Measurements from ENCODE around the gene HMBS.

Gene HMBS

DNA sequence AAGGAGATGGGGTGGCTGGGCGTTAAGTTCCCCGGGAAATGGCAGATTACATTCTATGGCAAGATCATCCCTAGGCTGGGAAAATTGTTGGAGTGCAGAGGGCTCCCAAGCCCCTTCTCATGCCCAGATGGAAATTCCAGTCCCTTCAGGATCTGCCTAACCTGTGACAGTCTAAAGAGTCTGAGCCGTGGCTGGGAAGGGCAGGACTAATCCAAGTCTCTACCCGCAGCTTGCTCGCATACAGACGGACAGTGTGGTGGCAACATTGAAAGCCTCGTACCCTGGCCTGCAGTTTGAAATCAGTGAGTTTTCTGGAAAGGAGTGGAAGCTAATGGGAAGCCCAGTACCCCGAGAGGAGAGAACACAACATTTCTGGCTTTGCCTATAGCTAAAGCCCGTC lies 3.7 kb downstream of the HMBS start:
- Mint-ChIP-seq H3K9me3 (no peaks in the 10 kb centered on the region), H3K27ac (peak overlapping the region; percentile 8), H3K4me3 (no peak overlapping the region), H3K27me3 (no peaks in the 10 kb centered on the region), H3K36me3 (ENCODE audit: low read depth) (peaks cover 24% of the 10 kb centered on the region), H3K4me1 (ENCODE audit: low read depth) (peaks cover 58% of the 10 kb centered on the region)
- intact Hi-C loops (cut with micrococcal nuclease), result no loop called here

DNA sequence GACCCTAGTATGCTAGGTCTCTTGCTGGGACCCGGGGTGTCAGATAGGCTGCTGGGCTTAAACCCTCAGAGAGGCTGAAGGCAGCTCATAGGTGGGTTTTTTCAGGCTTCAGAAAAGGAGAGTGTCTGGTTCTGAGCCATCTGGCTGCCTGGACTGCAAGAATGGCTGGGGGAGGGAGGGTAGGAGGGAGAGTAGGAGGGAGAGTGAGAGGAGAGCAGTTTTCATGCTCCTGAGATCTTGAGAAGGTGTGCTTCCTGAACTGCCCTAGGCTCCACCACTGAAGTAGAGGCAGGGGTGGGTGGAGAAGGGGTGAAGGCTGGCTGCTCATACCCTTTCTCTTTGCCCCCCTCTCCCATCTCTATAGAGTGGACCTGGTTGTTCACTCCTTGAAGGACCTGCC lies 4.6 kb downstream of the HMBS start:
- Mint-ChIP-seq H3K4me1 (ENCODE audit: low read depth) (peaks cover 60% of the 10 kb centered on the region), H3K9me3 (no peaks in the 10 kb centered on the region)

DNA sequence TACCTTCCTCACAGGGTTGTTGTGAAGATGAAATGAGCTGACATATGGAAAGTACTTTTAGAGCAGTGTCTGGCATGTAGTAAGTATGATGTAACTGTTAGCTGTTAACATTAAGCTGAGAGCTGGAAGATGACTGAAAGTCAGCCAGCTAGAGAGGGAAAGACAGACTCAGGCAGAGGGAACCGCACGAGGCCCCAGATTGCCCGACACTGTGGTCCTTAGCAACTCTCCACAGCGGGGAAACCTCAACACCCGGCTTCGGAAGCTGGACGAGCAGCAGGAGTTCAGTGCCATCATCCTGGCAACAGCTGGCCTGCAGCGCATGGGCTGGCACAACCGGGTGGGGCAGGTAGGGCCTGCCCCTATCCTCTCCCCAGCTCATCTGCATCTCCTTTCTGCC lies 6.5 kb downstream of the HMBS start:
- intact Hi-C loops (cut with micrococcal nuclease), result no loop called here
- Mint-ChIP-seq H3K9me3 (no peaks in the 10 kb centered on the region), H3K36me3 (ENCODE audit: low read depth) (peaks cover 36% of the 10 kb centered on the region), H3K27me3 (no peaks in the 10 kb centered on the region), H3K4me3 (no peak overlapping the region), H3K4me1 (ENCODE audit: low read depth) (peaks cover 64% of the 10 kb centered on the region), H3K27ac (no peak overlapping the region)

More for the DNA sequence above, 4.6 kb downstream of the HMBS start:
- Mint-ChIP-seq H3K27me3 (no peaks in the 10 kb centered on the region), H3K27ac (no peak overlapping the region), H3K4me3 (no peak overlapping the region), H3K36me3 (ENCODE audit: low read depth) (peaks cover 33% of the 10 kb centered on the region)
- intact Hi-C loops (cut with micrococcal nuclease), result no loop called here

DNA sequence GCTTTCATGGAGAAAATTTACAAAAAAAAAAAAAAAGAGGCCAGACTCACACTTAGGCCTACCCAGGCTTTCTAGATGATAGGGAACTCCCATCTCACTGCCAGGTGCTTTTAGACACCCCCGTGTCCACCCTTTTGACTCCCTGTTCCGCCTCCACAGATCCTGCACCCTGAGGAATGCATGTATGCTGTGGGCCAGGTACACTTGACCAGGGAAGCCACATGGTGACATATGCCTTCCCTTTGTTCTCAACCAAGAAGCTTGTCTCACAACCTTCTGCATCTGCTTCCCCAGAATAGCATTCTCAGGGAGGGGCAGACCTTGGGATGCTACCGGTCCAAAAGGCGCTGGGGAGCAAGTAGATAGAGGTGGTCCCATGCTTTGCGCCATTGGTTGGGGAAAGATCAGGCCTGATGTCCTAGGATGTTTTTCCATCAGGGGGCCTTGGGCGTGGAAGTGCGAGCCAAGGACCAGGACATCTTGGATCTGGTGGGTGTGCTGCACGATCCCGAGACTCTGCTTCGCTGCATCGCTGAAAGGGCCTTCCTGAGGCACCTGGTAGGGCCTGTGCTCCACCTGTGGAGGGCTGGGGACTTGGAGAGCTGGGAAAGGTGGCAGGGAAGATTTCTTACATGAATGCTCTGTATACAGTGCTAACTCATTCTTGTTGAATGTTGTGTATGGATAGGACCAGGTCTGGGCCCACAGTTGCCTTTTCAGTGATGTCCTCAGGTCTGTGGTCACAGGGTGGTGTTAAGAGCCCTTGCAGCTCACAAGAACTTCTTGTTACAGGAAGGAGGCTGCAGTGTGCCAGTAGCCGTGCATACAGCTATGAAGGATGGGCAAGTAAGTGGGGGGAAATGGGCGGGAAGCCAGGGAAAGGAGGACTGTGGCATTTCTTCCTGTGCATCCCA lies 7.5 kb downstream of the HMBS start:
- intact Hi-C loops (cut with micrococcal nuclease), result no loop called here
- H3K27ac Mint-ChIP-seq, result no peak overlapping the region
- H3K36me3 Mint-ChIP-seq (ENCODE audit: low read depth), result peaks cover 45% of the 10 kb centered on the region
- no peaks in the 10 kb centered on the region for H3K27me3 Mint-ChIP-seq
- H3K9me3 Mint-ChIP-seq, result no peaks in the 10 kb centered on the region
- no peak overlapping the region for H3K4me3 Mint-ChIP-seq
- H3K4me1 Mint-ChIP-seq (ENCODE audit: low read depth), result peaks cover 63% of the 10 kb centered on the region

DNA sequence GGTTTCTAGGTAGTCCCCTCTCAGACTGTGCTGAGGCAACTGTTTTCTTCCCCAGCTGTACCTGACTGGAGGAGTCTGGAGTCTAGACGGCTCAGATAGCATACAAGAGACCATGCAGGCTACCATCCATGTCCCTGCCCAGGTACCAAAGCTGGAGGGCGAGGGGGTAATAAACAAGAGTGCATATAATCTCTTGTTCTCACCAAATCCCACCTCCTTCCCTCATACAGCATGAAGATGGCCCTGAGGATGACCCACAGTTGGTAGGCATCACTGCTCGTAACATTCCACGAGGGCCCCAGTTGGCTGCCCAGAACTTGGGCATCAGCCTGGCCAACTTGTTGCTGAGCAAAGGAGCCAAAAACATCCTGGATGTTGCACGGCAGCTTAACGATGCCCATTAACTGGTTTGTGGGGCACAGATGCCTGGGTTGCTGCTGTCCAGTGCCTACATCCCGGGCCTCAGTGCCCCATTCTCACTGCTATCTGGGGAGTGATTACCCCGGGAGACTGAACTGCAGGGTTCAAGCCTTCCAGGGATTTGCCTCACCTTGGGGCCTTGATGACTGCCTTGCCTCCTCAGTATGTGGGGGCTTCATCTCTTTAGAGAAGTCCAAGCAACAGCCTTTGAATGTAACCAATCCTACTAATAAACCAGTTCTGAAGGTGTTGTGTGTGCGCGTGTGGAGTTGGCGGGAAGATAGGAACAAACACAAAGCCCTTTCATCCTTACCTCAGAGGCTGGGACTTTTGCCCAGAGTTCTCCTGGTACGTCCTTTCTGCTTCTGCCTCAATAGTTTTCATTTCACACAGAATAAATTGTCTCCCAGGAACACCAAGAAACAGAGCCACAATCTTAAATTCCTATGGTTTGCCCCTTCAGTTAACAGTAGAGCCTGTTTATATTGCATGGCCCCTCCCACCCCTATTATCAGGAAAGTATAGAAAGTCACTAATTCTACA lies 8.5 kb downstream of the HMBS start:
- intact Hi-C loops (cut with micrococcal nuclease), result no loop called here
- Mint-ChIP-seq H3K36me3 (ENCODE audit: low read depth) (peaks cover 55% of the 10 kb centered on the region), H3K4me1 (ENCODE audit: low read depth) (peaks cover 54% of the 10 kb centered on the region), H3K27me3 (no peaks in the 10 kb centered on the region), H3K27ac (peak overlapping the region; percentile 90), H3K9me3 (no peaks in the 10 kb centered on the region), H3K4me3 (peak overlapping the region; percentile 90)

DNA sequence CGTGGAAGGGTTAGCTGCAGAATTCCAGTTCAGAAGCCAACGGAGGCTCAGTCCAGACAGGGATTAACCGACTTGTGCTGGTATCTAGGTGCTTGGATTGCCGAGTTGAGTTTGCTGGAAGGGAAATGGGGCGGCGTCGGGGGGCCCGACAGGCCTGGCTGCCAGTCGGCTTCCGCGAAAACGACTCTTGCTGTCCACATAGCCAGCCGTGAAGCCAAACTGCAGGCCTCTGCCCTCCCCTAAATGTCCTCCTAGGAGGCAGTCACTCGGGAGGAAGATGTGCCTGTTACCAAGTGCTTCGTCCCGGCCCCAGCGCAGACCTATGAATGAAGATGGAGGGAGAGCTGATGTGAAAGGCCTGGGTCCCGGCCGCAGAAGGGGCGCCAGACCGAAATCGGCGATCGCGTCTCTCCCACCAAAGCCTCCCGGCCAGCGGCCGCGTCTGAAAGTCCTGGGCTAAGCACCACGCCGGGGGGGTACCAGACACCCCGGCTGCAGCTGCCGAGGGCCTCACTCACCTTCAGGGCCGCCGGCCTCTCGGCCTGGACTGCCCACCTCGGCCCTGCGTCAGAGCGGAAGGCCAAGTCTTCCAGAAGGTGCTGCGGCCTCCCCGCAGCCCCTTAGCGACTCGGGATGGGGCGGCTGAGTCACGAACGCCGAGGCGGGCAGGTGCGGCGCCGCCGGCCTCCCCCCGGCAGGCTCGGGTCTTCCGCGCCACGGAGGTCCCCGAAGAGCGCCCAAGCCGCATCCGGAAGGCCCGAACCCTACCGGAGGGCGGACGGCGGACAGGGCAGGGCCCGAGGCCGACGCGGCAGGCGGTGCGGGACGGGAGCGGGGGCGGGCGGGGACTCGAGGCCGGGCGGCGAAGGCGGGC lies 9.5 kb downstream of the HMBS start:
- Mint-ChIP-seq H3K27me3 (no peaks in the 10 kb centered on the region), H3K9me3 (no peaks in the 10 kb centered on the region), H3K36me3 (ENCODE audit: low read depth) (peaks cover 65% of the 10 kb centered on the region), H3K4me1 (ENCODE audit: low read depth) (peaks cover 52% of the 10 kb centered on the region), H3K27ac (peak overlapping the region; percentile 90), H3K4me3 (peak overlapping the region; percentile 90)
- intact Hi-C loops (cut with micrococcal nuclease), result no loop called here

DNA sequence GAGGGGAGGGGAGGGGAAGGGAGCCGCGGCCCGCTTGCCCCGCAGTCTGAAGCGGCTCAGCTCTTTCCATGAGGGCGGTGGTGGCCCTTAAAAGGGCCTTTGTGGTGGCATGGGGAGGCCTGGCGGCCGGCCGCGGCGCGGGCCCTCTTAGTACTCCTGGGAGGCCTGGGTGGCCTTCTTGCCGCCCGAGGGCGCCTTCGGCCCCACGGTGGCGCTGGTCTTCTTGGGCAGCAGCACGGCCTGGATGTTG lies 10.1 kb downstream of the HMBS start:
- Mint-ChIP-seq H3K27me3 (no peaks in the 10 kb centered on the region), H3K36me3 (ENCODE audit: low read depth) (peaks cover 69% of the 10 kb centered on the region), H3K4me3 (peak overlapping the region; percentile 90), H3K9me3 (no peaks in the 10 kb centered on the region), H3K27ac (peak overlapping the region; percentile 90), H3K4me1 (ENCODE audit: low read depth) (peaks cover 50% of the 10 kb centered on the region)
- intact Hi-C loops (cut with micrococcal nuclease), result loop anchor here (1.0 kb wide), 1 partner anchor 37 kb away; the partner anchor contains the start of gene HYOU1

DNA sequence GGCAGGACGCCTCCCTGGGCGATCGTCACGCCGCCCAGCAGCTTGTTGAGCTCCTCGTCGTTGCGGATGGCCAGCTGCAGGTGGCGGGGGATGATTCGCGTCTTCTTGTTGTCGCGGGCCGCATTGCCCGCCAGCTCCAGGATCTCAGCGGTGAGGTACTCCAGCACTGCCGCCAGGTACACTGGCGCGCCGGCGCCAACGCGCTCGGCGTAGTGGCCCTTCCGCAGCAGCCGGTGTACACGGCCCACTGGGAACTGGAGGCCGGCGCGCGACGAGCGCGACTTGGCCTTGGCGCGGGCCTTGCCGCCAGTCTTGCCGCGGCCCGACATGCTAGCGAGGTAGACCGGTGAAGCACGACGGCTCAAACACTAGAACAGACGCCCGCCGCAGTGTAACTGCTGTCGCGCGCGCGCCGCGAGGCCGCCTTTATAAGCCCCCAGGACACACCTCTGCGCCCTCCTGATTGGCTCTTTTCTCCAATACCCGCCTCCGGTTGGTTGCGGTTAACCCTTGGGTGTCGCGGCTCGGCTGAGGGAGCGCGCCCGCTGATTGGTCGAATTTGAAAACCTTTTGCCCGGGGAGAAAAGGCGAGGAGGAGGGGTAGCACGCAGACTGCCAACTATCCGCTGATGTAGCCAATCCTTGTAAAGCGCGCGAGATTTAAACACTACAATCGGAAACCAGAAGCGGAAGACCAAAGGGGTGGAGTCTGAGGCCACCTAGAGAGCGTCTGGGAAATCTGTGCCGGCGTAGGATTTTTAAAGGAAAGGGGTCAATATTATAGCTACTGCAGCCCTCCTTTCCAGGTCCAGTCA lies 10.6 kb downstream of the HMBS start:
- Mint-ChIP-seq H3K4me1 (ENCODE audit: low read depth) (peaks cover 50% of the 10 kb centered on the region), H3K4me3 (peak overlapping the region; percentile 90), H3K9me3 (no peaks in the 10 kb centered on the region), H3K27me3 (no peaks in the 10 kb centered on the region), H3K27ac (peak overlapping the region; percentile 90), H3K36me3 (ENCODE audit: low read depth) (peaks cover 74% of the 10 kb centered on the region)
- intact Hi-C loops (cut with micrococcal nuclease), result loop anchor here (1.0 kb wide), 1 partner anchor 38 kb away; the partner anchor contains the start of gene HYOU1

DNA sequence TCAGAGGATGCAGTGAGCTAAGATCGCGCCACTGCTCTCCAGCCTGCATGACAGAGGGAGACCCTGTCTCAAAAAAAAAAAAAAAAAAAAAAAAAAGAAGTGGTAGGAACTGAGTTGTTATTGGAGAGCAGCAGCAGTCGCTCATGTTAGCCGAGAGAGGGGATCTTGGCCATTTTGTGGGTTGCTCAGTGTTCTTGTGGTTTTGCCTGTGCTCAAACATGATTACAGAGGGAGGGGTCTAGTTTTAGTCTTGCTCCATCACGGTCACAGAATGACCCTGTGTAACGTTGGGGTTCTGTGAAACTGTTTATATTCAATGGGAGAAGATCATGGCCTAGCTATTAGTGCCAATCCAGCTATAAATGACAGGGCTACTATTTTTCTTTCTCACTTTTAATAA lies 15.0 kb downstream of the HMBS start:
- Mint-ChIP-seq H3K4me1 (ENCODE audit: low read depth) (peaks cover 54% of the 10 kb centered on the region), H3K27me3 (no peaks in the 10 kb centered on the region), H3K9me3 (no peaks in the 10 kb centered on the region), H3K27ac (peak overlapping the region; percentile 37), H3K4me3 (no peak overlapping the region), H3K36me3 (ENCODE audit: low read depth) (peaks cover 52% of the 10 kb centered on the region)
- intact Hi-C loops (cut with micrococcal nuclease), result no loop called here

DNA sequence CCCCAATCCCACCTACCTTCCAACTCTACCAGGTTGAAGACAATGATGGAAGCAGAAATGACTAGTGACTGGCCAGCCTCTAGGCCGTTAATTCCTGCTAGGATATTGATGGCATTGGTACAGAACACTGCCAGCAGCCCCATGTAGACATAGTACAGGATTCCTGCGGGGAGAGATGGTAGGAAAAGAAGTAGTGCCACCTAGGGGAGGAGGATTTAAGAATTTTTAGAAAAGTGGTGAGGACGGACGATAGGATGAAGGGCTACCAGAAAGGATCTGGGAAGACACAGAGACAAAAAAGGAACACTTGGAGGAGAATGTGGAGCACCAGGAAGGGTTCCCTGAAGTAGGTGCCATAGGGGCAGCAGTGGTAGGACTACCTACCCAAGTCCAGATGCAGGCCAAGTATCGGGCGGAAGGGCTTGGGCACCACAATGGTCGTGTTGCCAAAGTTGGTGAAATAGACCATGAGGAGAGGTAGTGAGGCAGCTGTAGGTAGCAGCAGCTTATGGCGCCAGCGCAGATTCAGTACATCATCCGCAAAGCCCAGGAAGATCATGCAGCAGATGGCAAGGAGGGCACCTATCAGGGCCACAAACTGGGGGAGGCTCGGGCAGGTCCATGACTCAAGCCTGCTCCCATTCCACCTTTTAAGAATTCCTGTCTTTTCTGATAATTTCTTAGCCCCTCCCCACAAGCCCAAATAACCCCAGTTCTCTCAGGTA lies 15.7 kb downstream of the HMBS start:
- H3K27ac Mint-ChIP-seq, result peak overlapping the region; percentile 90

DNA sequence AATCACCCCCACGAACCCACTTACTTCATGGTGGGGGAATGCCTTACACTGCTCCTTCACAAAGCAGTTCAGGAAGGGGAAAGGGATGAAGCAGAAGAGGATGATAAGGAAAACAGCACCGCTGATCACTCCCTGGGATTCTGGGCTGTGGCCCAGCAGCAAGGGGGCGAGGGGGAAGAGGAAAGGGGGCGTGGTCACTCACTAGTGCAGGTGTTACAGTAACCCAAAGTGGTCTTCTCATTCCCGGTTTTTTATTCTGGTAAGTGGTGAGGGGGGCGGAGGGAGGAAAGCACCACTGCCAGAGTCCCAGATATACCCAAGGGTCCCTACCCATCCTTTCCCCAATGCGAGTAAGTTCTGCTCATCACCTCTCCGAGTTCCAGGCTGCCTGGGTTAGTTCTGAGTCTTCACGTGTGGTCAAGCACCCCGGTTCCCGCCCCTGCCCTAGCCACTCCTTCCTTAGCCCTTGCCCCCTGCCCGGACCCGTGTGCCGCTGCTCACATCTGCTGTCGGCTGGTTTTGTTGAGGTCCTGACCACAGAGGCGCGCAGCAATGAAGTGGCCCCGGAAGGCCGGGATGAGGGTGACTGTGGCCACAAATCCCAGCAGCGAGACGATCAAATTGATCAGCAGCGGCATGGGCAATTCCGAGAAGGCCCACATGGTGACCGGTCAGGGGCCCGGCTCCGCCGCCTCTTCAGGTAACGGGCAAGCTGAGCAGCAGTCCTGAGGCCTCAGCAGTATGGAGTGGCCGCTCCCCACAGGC lies 16.5 kb downstream of the HMBS start:
- intact Hi-C loops (cut with micrococcal nuclease), result no loop called here
- no peaks in the 10 kb centered on the region for H3K9me3 Mint-ChIP-seq
- no peaks in the 10 kb centered on the region for H3K27me3 Mint-ChIP-seq
- peaks cover 45% of the 10 kb centered on the region for H3K36me3 Mint-ChIP-seq (ENCODE audit: low read depth)
- peak overlapping the region; percentile 94 for H3K4me3 Mint-ChIP-seq
- H3K27ac Mint-ChIP-seq, result peak overlapping the region; percentile 90
- H3K4me1 Mint-ChIP-seq (ENCODE audit: low read depth), result peaks cover 63% of the 10 kb centered on the region

More for the DNA sequence above, 15.7 kb downstream of the HMBS start:
- Mint-ChIP-seq H3K4me3 (peak overlapping the region; percentile 94), H3K4me1 (ENCODE audit: low read depth) (peaks cover 61% of the 10 kb centered on the region), H3K36me3 (ENCODE audit: low read depth) (peaks cover 45% of the 10 kb centered on the region), H3K9me3 (no peaks in the 10 kb centered on the region), H3K27me3 (no peaks in the 10 kb centered on the region)
- intact Hi-C loops (cut with micrococcal nuclease), result no loop called here

All from dendritic cell treated with granulocyte-macrophage colony-stimulating factor and Interleukin-4, amounts not matched to agents 40 ng/mL and 50 ng/mL, for 4 days (primary cell).